ENCODE measurements around the gene NUDT1. TPM values are rescaled to one million over a fixed set of nuclear protein-coding genes. Genes with fewer than 3 reads are reported as not detected.

The NUDT1 gene
- total RNA-seq, 1 experiment from 2014 or later: 117 TPM

DNA sequence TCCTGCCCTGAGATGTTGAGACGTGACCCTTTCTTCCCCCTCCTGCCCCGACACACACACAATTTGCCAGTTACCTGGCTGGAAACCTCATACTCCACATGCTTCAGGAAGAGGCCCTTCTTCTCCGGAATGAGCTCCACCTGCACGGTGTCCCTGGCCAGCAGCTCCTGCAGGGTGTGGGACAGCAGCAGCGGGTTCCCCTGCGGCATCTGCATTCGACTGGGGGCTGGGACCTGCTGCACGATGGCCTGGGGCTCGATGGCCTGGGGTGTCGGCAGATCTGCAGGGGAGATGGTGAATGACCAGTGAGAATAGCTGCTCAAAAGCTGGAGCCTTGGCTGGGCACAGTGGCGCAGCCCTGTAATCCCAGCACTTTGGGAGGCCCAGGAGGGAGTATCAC is 36.0 kb downstream of the NUDT1 start:
- ChIA-PET POLR2A (ENCODE audit: low non-redundant PET) (no interaction called here), CTCF (no interaction called here)
- Histone ChIP-seq H3K9me3 (ENCODE audit: low read depth, low read length, poor library complexity, severe bottlenecking) (no peaks in the 10 kb centered on the region), H3K4me1 (ENCODE audit: insufficient read depth, low read length, poor library complexity, severe bottlenecking) (no peaks in the 10 kb centered on the region), H3K36me3 (ENCODE audit: insufficient read depth, low read length, poor library complexity, severe bottlenecking) (no peaks in the 10 kb centered on the region), H3K27ac (ENCODE audit: low read depth, low read length, poor library complexity, severe bottlenecking) (no peak overlapping the region), H3K4me3 (ENCODE audit: low read depth, low read length, poor library complexity, severe bottlenecking) (no peak overlapping the region), H3K27me3 (replicated peaks; ENCODE audit: insufficient read depth, low read depth, low read length, poor library complexity) (no peaks in the 10 kb centered on the region)
- DNase-seq (ENCODE audit: low spot score): no peak
- no TSS peak for BruUV-seq (replicated peaks)
- intact Hi-C loops (cut with micrococcal nuclease; ENCODE audit: unreplicated experiment): no loop called here
- TF ChIP-seq, protein P1, sequence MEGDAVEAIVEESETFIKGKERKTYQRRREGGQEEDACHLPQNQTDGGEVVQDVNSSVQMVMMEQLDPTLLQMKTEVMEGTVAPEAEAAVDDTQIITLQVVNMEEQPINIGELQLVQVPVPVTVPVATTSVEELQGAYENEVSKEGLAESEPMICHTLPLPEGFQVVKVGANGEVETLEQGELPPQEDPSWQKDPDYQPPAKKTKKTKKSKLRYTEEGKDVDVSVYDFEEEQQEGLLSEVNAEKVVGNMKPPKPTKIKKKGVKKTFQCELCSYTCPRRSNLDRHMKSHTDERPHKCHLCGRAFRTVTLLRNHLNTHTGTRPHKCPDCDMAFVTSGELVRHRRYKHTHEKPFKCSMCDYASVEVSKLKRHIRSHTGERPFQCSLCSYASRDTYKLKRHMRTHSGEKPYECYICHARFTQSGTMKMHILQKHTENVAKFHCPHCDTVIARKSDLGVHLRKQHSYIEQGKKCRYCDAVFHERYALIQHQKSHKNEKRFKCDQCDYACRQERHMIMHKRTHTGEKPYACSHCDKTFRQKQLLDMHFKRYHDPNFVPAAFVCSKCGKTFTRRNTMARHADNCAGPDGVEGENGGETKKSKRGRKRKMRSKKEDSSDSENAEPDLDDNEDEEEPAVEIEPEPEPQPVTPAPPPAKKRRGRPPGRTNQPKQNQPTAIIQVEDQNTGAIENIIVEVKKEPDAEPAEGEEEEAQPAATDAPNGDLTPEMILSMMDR (conservative IDR thresholded peaks at IDR 0.05; ENCODE audit: low read depth, low read length): no peak
- no peak for TF ChIP-seq EZH2 (IDR thresholded peaks at IDR 0.05; ENCODE audit: borderline replicate concordance, low read depth, low read length, poor library complexity, severe bottlenecking)

DNA sequence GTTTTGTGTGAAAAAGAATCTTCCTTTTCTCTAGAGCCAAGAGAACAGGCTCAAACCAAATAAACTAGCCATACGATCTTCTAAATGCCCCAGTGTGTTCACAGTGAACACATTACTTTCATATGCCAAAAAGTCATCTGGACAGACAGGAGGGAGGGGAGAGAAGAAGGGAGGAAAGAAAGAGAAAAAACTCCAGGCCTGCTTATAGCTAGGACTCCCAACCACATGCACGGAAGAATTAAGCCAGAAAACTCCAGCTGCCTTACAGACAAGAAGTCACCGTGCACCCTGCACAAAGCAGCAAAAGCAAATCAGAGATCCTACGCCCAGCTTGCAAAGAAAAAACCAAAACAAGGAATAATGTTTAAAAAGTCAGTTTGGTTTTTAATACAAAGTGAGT is 37.9 kb downstream of the NUDT1 start:
- TF ChIP-seq EZH2 (IDR thresholded peaks at IDR 0.05; ENCODE audit: borderline replicate concordance, low read depth, low read length, poor library complexity, severe bottlenecking): no peak
- TF ChIP-seq, protein P1 (conservative IDR thresholded peaks at IDR 0.05; ENCODE audit: low read depth, low read length): no peak
- Histone ChIP-seq H3K4me1 (ENCODE audit: insufficient read depth, low read length, poor library complexity, severe bottlenecking) (no peaks in the 10 kb centered on the region), H3K9me3 (ENCODE audit: low read depth, low read length, poor library complexity, severe bottlenecking) (no peaks in the 10 kb centered on the region), H3K4me3 (ENCODE audit: low read depth, low read length, poor library complexity, severe bottlenecking) (no peak overlapping the region), H3K27me3 (replicated peaks; ENCODE audit: insufficient read depth, low read depth, low read length, poor library complexity) (no peaks in the 10 kb centered on the region), H3K27ac (ENCODE audit: low read depth, low read length, poor library complexity, severe bottlenecking) (no peak overlapping the region), H3K36me3 (ENCODE audit: insufficient read depth, low read length, poor library complexity, severe bottlenecking) (no peaks in the 10 kb centered on the region)
- CTCF ChIA-PET: interaction anchor here (0.7 kb wide), 1 partner anchor 412 kb away, joined by 4 read pairs; no protein-coding TSS in a partner anchor
- intact Hi-C loops (cut with micrococcal nuclease; ENCODE audit: unreplicated experiment): no loop called here
- no peak for DNase-seq (ENCODE audit: low spot score)
- POLR2A ChIA-PET (ENCODE audit: low non-redundant PET): no interaction called here
- no TSS peak for BruUV-seq (replicated peaks)

DNA sequence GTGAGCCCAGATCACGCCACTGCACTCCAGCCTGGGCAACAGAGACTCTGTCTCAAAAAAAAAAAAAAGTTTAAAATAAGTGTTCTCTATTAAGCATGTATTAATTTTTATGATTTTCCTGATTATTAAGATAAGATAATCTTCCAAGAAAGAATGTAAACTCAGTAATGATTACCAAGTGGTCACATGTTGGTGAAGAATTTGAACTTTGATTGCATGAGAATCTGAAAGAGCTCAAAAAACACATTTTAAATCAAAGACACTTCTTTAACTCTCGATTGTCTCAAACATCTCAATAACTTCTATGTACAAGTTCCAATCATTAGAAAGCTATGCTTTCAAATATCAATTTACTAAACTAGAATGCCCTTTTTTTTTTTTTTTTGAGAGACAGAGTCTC is 38.4 kb downstream of the NUDT1 start:
- Histone ChIP-seq H3K4me3 (ENCODE audit: low read depth, low read length, poor library complexity, severe bottlenecking) (no peak overlapping the region), H3K4me1 (ENCODE audit: insufficient read depth, low read length, poor library complexity, severe bottlenecking) (no peaks in the 10 kb centered on the region), H3K9me3 (ENCODE audit: low read depth, low read length, poor library complexity, severe bottlenecking) (no peaks in the 10 kb centered on the region), H3K27me3 (replicated peaks; ENCODE audit: insufficient read depth, low read depth, low read length, poor library complexity) (no peaks in the 10 kb centered on the region), H3K36me3 (ENCODE audit: insufficient read depth, low read length, poor library complexity, severe bottlenecking) (no peaks in the 10 kb centered on the region), H3K27ac (ENCODE audit: low read depth, low read length, poor library complexity, severe bottlenecking) (no peak overlapping the region)
- ChIA-PET POLR2A (ENCODE audit: low non-redundant PET) (no interaction called here), CTCF (interaction anchor here (0.7 kb wide), 1 partner anchor 411 kb away, joined by 4 read pairs; no protein-coding TSS in a partner anchor)
- no peak for DNase-seq (ENCODE audit: low spot score)
- TF ChIP-seq EZH2 (IDR thresholded peaks at IDR 0.05; ENCODE audit: borderline replicate concordance, low read depth, low read length, poor library complexity, severe bottlenecking): no peak
- no TSS peak for BruUV-seq (replicated peaks)
- intact Hi-C loops (cut with micrococcal nuclease; ENCODE audit: unreplicated experiment): no loop called here

DNA sequence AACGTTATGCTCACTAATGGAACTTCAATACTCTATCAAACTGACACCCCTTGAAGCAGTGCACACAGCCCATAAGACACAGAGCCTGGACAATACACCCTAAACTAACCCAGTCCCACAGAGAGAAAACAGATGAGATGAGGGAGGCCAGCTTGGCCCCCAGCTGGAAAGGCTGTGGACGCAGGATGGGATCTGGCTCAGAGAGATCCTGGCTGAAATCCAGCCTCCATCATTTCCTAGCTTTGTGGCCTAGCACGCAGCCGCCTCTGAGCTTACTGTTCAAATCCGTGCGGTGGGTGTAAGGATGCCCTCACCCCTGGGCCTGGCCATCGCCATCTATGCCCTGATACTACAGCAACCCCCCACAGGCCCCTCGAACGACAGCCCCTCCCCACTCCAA is 39.5 kb downstream of the NUDT1 start:
- no peak for DNase-seq (ENCODE audit: low spot score)

More for the DNA sequence above, 39.5 kb downstream of the NUDT1 start:
- ChIA-PET CTCF (no interaction called here), POLR2A (ENCODE audit: low non-redundant PET) (no interaction called here)
- H3K4me1 ChIP-seq (ENCODE audit: insufficient read depth, low read length, poor library complexity, severe bottlenecking): no peaks in the 10 kb centered on the region
- no peaks in the 10 kb centered on the region for H3K9me3 ChIP-seq (ENCODE audit: low read depth, low read length, poor library complexity, severe bottlenecking)
- TF ChIP-seq EZH2 (IDR thresholded peaks at IDR 0.05; ENCODE audit: borderline replicate concordance, low read depth, low read length, poor library complexity, severe bottlenecking): no peak
- no peaks in the 10 kb centered on the region for H3K36me3 ChIP-seq (ENCODE audit: insufficient read depth, low read length, poor library complexity, severe bottlenecking)
- intact Hi-C loops (cut with micrococcal nuclease; ENCODE audit: unreplicated experiment): no loop called here
- H3K4me3 ChIP-seq (ENCODE audit: low read depth, low read length, poor library complexity, severe bottlenecking): no peak overlapping the region
- no peaks in the 10 kb centered on the region for H3K27me3 ChIP-seq (replicated peaks; ENCODE audit: insufficient read depth, low read depth, low read length, poor library complexity)
- no peak overlapping the region for H3K27ac ChIP-seq (ENCODE audit: low read depth, low read length, poor library complexity, severe bottlenecking)
- BruUV-seq (replicated peaks): no TSS peak

Data from A673 (cell line).